WTC11 (cell line): ENCODE results near the gene IL12RB2. TPM values are rescaled to one million over a fixed set of nuclear protein-coding genes. Genes with fewer than 3 reads are reported as not detected.

Experiments
- ATAC-seq: fragments of 200-7000 bp; cut with Tn5 transposase; 2 replicates; pipeline ENCODE4 v1.10.0; 2021; ENCODE audit warnings: mild to moderate bottlenecking, moderate library complexity
- CTCF ChIA-PET: fragments of 300-600 bp; sonication (Branson Sonifier 250); formaldehyde crosslinking; loops from one replicate; lab custom pipeline; 2021; ENCODE audit warnings: antibody characterized with exemption; lab: Charles Lee
- POLR2A ChIA-PET: fragments of 350-600 bp; sonication (Branson Sonifier 250); formaldehyde crosslinking; loops from one replicate; lab custom pipeline; 2021; ENCODE audit warnings: antibody characterized with exemption; lab: Charles Lee
- DNase-seq: peaks from one replicate; pipeline ENCODE4 v3.0.0; 2021; ENCODE audit warnings: low spot score
- H3K27ac Mint-ChIP-seq: 2 replicates; pipeline ENCODE4 v1.8.0; 2021; ENCODE audit warnings: mixed read lengths
- H3K27me3 Mint-ChIP-seq: 2 replicates; pipeline ENCODE4 v1.8.0; 2021; ENCODE audit warnings: low read depth, mild to moderate bottlenecking, moderate library complexity, mixed read lengths
- H3K36me3 Mint-ChIP-seq: 2 replicates; pipeline ENCODE4 v1.8.0; 2021; ENCODE audit warnings: mixed read lengths
- H3K4me1 Mint-ChIP-seq: 2 replicates; pipeline ENCODE4 v1.8.0; 2022; ENCODE audit warnings: mixed read lengths
- H3K4me3 Mint-ChIP-seq: 2 replicates; pipeline ENCODE4 v1.8.0; 2021; ENCODE audit warnings: mild to moderate bottlenecking, moderate library complexity, mixed read lengths
- H3K9me3 Mint-ChIP-seq: 2 replicates; pipeline ENCODE4 v1.8.0; 2021; ENCODE audit warnings: mixed read lengths
- CREM ChIP-seq: sonication (generic); formaldehyde crosslinking; IDR thresholded peaks from 2 replicates; pipeline ENCODE4 v1.8.1; 2022; ENCODE audit warnings: mild to moderate bottlenecking, missing genetic modification reagents, moderate library complexity
- ELF4 ChIP-seq: sonication (generic); formaldehyde crosslinking; IDR thresholded peaks from 2 replicates; pipeline ENCODE4 v1.8.1; 2022; ENCODE audit warnings: low read depth, mild to moderate bottlenecking, moderate library complexity, missing genetic modification reagents
- GRHL2 ChIP-seq: fragments of 250-450 bp; sonication (Bioruptor Pico); IDR thresholded peaks from 2 replicates; pipeline ENCODE4 v1.8.0; 2022; ENCODE audit warnings: mild to moderate bottlenecking, moderate library complexity; ENCODE audit not compliant: insufficient replicate concordance, severe bottlenecking
- JUN ChIP-seq: sonication (generic); formaldehyde crosslinking; IDR thresholded peaks from 2 replicates; pipeline ENCODE4 v1.8.0; 2023; ENCODE audit warnings: mild to moderate bottlenecking, missing genetic modification reagents
- MYBL2 ChIP-seq: sonication (generic); formaldehyde crosslinking; IDR thresholded peaks from 2 replicates; pipeline ENCODE4 v1.8.1; 2023; ENCODE audit warnings: mild to moderate bottlenecking, moderate library complexity, missing genetic modification reagents
- NFATC4 ChIP-seq: fragments of 250-450 bp; sonication (Bioruptor Pico); IDR thresholded peaks from 2 replicates; pipeline ENCODE4 v1.9.0; 2021; ENCODE audit warnings: mild to moderate bottlenecking
- NFE2L1 ChIP-seq: sonication (generic); formaldehyde crosslinking; IDR thresholded peaks from 2 replicates; pipeline ENCODE4 v1.8.1; 2023; ENCODE audit warnings: missing genetic modification reagents
- NR1H2 ChIP-seq: sonication (generic); formaldehyde crosslinking; IDR thresholded peaks from 2 replicates; pipeline ENCODE4 v1.9.0; 2021; ENCODE audit warnings: mild to moderate bottlenecking, moderate library complexity, missing genetic modification reagents
- RORB ChIP-seq: fragments of 250-450 bp; sonication (Bioruptor Pico); IDR thresholded peaks from 2 replicates; pipeline ENCODE4 v1.9.0; 2021; ENCODE audit warnings: mild to moderate bottlenecking
- SP1 ChIP-seq: sonication (generic); formaldehyde crosslinking; conservative IDR thresholded peaks from 2 replicates; pipeline ENCODE4 v1.8.1; 2022; ENCODE audit warnings: missing genetic modification reagents
- TCF7 ChIP-seq: sonication (generic); formaldehyde crosslinking; IDR thresholded peaks from 2 replicates; pipeline ENCODE4 v1.8.0; 2022; ENCODE audit warnings: mild to moderate bottlenecking, low read depth, missing genetic modification reagents, moderate library complexity
- TP53 ChIP-seq: sonication (generic); formaldehyde crosslinking; IDR thresholded peaks from 2 replicates; pipeline ENCODE4 v1.8.1; 2023; ENCODE audit warnings: mild to moderate bottlenecking, missing genetic modification reagents
- ZNF121 ChIP-seq: sonication (generic); formaldehyde crosslinking; IDR thresholded peaks from 2 replicates; pipeline ENCODE4 v1.8.0; 2023; ENCODE audit warnings: missing genetic modification reagents
- total RNA-seq: library from RNA; stranded (reverse); gene quantifications from 3 replicates; pipeline ENCODE4 v1.2.3, GENCODE V29; 2021
- TF ChIP-seq, protein P1 (sequence below): fragments of 250-450 bp; sonication (Bioruptor Pico); IDR thresholded peaks from 2 replicates; pipeline ENCODE4 v1.9.0; 2021; ENCODE audit warnings: mild to moderate bottlenecking
- TF ChIP-seq, protein P2 (sequence below): fragments of 250-450 bp; sonication (Bioruptor Pico); IDR thresholded peaks from 2 replicates; pipeline ENCODE4 v1.9.0; 2021; ENCODE audit warnings: moderate library complexity, mild to moderate bottlenecking, inconsistent platforms, borderline replicate concordance
- TF ChIP-seq, protein P3 (sequence below): sonication (generic); formaldehyde crosslinking; IDR thresholded peaks from 2 replicates; pipeline ENCODE4 v1.8.1; 2023; ENCODE audit warnings: mild to moderate bottlenecking, missing genetic modification reagents, borderline replicate concordance
- TF ChIP-seq, protein P4 (sequence below): sonication (generic); formaldehyde crosslinking; IDR thresholded peaks from 2 replicates; pipeline ENCODE4 v1.8.0; 2022; ENCODE audit warnings: mild to moderate bottlenecking, missing genetic modification reagents
- TF ChIP-seq, protein P5 (sequence below): sonication (generic); formaldehyde crosslinking; IDR thresholded peaks from 2 replicates; pipeline ENCODE4 v1.8.0; 2022; ENCODE audit warnings: mild to moderate bottlenecking, missing genetic modification reagents
- TF ChIP-seq, protein P6 (sequence below): sonication (generic); formaldehyde crosslinking; IDR thresholded peaks from 2 replicates; pipeline ENCODE4 v1.8.1; 2022; ENCODE audit warnings: low read depth, missing genetic modification reagents, borderline replicate concordance

IL12RB2 gene
- total RNA-seq, 1 experiment from 2014 or later = 0.81 TPM

DNA sequence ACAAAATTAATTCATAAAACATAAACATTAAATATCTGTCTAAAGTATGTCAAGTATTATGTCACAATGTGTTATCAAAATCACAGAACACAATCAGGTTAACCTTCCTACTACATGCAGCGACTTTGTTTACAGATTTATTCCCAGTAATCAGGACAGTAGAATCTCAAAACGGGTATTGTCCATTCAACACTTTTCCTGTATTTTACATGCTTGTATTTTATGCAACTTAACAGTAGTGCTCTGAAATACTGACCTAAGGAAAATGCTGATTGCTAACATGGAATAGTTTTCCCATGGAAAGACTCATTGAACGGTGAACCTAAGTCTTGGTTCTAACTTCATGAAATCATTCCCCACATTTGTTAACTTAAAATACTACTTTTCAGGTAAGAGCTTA, 120.3 kb downstream of the IL12RB2 start:
- peaks cover 68% of the 10 kb centered on the region for H3K36me3 Mint-ChIP-seq
- ChIA-PET POLR2A (no interaction called here), CTCF (no interaction called here)
- no peaks in the 10 kb centered on the region for H3K27me3 Mint-ChIP-seq
- H3K27ac Mint-ChIP-seq = peak overlapping the region; percentile 48
- H3K4me1 Mint-ChIP-seq = peaks cover 51% of the 10 kb centered on the region
- no peaks in the 10 kb centered on the region for H3K9me3 Mint-ChIP-seq
- peak overlapping the region; percentile 100 for H3K4me3 Mint-ChIP-seq
- no peak for DNase-seq
- TF ChIP-seq NFATC4 (no peak), TP53 (CRISPR knock-in tag) (no peak), SP1 (CRISPR knock-in tag) (no peak), TCF7 (no peak), MYBL2 (CRISPR knock-in tag) (no peak), NR1H2 (CRISPR knock-in tag) (no peak), CREM (no peak), GRHL2 (CRISPR knock-in tag) (no peak), ZNF121 (CRISPR knock-in tag) (no peak), JUN (CRISPR knock-in tag) (no peak), NFE2L1 (CRISPR knock-in tag) (no peak), RORB (CRISPR knock-in tag) (no peak), ELF4 (CRISPR knock-in tag) (no peak)
- TF ChIP-seq, protein P1, sequence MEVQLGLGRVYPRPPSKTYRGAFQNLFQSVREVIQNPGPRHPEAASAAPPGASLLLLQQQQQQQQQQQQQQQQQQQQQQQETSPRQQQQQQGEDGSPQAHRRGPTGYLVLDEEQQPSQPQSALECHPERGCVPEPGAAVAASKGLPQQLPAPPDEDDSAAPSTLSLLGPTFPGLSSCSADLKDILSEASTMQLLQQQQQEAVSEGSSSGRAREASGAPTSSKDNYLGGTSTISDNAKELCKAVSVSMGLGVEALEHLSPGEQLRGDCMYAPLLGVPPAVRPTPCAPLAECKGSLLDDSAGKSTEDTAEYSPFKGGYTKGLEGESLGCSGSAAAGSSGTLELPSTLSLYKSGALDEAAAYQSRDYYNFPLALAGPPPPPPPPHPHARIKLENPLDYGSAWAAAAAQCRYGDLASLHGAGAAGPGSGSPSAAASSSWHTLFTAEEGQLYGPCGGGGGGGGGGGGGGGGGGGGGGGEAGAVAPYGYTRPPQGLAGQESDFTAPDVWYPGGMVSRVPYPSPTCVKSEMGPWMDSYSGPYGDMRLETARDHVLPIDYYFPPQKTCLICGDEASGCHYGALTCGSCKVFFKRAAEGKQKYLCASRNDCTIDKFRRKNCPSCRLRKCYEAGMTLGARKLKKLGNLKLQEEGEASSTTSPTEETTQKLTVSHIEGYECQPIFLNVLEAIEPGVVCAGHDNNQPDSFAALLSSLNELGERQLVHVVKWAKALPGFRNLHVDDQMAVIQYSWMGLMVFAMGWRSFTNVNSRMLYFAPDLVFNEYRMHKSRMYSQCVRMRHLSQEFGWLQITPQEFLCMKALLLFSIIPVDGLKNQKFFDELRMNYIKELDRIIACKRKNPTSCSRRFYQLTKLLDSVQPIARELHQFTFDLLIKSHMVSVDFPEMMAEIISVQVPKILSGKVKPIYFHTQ (CRISPR knock-in tag) = no peak
- TF ChIP-seq, protein P2, sequence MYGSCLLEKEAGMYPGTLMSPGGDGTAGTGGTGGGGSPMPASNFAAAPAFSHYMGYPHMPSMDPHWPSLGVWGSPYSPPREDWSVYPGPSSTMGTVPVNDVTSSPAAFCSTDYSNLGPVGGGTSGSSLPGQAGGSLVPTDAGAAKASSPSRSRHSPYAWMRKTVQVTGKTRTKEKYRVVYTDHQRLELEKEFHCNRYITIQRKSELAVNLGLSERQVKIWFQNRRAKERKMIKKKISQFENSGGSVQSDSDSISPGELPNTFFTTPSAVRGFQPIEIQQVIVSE (CRISPR knock-in tag) = no peak
- TF ChIP-seq, protein P3, sequence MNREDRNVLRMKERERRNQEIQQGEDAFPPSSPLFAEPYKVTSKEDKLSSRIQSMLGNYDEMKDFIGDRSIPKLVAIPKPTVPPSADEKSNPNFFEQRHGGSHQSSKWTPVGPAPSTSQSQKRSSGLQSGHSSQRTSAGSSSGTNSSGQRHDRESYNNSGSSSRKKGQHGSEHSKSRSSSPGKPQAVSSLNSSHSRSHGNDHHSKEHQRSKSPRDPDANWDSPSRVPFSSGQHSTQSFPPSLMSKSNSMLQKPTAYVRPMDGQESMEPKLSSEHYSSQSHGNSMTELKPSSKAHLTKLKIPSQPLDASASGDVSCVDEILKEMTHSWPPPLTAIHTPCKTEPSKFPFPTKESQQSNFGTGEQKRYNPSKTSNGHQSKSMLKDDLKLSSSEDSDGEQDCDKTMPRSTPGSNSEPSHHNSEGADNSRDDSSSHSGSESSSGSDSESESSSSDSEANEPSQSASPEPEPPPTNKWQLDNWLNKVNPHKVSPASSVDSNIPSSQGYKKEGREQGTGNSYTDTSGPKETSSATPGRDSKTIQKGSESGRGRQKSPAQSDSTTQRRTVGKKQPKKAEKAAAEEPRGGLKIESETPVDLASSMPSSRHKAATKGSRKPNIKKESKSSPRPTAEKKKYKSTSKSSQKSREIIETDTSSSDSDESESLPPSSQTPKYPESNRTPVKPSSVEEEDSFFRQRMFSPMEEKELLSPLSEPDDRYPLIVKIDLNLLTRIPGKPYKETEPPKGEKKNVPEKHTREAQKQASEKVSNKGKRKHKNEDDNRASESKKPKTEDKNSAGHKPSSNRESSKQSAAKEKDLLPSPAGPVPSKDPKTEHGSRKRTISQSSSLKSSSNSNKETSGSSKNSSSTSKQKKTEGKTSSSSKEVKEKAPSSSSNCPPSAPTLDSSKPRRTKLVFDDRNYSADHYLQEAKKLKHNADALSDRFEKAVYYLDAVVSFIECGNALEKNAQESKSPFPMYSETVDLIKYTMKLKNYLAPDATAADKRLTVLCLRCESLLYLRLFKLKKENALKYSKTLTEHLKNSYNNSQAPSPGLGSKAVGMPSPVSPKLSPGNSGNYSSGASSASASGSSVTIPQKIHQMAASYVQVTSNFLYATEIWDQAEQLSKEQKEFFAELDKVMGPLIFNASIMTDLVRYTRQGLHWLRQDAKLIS (CRISPR knock-in tag) = no peak
- TF ChIP-seq, protein P4, sequence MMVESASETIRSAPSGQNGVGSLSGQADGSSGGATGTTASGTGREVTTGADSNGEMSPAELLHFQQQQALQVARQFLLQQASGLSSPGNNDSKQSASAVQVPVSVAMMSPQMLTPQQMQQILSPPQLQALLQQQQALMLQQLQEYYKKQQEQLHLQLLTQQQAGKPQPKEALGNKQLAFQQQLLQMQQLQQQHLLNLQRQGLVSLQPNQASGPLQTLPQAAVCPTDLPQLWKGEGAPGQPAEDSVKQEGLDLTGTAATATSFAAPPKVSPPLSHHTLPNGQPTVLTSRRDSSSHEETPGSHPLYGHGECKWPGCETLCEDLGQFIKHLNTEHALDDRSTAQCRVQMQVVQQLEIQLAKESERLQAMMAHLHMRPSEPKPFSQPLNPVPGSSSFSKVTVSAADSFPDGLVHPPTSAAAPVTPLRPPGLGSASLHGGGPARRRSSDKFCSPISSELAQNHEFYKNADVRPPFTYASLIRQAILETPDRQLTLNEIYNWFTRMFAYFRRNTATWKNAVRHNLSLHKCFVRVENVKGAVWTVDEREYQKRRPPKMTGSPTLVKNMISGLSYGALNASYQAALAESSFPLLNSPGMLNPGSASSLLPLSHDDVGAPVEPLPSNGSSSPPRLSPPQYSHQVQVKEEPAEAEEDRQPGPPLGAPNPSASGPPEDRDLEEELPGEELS (CRISPR knock-in tag) = no peak
- TF ChIP-seq, protein P5, sequence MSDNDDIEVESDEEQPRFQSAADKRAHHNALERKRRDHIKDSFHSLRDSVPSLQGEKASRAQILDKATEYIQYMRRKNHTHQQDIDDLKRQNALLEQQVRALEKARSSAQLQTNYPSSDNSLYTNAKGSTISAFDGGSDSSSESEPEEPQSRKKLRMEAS (CRISPR knock-in tag) = no peak
- TF ChIP-seq, protein P6, sequence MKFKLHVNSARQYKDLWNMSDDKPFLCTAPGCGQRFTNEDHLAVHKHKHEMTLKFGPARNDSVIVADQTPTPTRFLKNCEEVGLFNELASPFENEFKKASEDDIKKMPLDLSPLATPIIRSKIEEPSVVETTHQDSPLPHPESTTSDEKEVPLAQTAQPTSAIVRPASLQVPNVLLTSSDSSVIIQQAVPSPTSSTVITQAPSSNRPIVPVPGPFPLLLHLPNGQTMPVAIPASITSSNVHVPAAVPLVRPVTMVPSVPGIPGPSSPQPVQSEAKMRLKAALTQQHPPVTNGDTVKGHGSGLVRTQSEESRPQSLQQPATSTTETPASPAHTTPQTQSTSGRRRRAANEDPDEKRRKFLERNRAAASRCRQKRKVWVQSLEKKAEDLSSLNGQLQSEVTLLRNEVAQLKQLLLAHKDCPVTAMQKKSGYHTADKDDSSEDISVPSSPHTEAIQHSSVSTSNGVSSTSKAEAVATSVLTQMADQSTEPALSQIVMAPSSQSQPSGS (CRISPR knock-in tag) = no peak
- ATAC-seq = no peak
